Measurements from ENCODE around the gene PHACTR1.

PHACTR1 gene

DNA sequence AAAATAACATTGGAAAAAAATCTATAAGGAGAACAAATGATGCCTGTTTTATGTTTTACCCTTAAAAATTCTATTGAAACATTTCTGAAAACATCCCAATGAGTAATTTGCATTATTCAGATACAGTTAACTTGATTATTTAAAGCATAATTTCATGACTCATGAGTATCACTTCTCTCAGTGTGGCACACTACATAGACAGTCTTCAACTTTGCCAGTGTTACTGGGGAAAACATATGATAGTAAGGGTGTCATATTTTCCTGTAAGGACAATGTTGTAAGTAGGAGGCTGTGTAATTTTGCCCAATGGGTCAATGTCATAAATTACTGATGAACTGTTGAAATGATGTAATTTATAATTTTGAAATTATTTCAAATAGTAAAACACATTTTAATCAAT lies 125.5 kb downstream of the PHACTR1 start:
- H3K9me3 ChIP-seq (ENCODE audit: insufficient read depth, low read length): no peaks in the 10 kb centered on the region
- H3K36me3 ChIP-seq (replicated peaks; ENCODE audit: low read depth, low read length): no peaks in the 10 kb centered on the region
- H3K27me3 ChIP-seq (ENCODE audit: low read depth, low read length): no peaks in the 10 kb centered on the region

DNA sequence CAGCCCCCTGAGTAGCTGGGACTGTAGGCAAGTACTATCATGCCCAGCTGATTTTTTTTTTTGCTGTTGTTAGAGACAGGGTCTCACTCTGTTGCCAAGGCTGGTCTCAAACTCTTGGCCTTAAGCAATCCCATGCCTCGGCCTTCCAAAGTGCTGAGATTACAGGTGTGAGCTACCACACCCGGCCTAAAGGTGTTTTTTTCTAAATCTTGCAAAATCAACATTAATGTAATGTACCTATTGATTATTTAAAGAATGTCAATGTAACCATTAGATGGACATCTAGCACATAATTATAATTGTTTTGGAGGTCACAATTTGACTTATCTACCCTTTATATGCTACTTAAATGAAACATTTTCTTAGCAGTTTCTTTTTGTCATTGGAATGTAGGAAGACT lies 126.1 kb downstream of the PHACTR1 start:
- H3K9me3 ChIP-seq (ENCODE audit: insufficient read depth, low read length): no peaks in the 10 kb centered on the region
- H3K79me2 ChIP-seq (ENCODE audit: low read length): no peaks in the 10 kb centered on the region
- no peaks in the 10 kb centered on the region for H3K27me3 ChIP-seq (ENCODE audit: low read depth, low read length)
- TF ChIP-seq, protein P1, sequence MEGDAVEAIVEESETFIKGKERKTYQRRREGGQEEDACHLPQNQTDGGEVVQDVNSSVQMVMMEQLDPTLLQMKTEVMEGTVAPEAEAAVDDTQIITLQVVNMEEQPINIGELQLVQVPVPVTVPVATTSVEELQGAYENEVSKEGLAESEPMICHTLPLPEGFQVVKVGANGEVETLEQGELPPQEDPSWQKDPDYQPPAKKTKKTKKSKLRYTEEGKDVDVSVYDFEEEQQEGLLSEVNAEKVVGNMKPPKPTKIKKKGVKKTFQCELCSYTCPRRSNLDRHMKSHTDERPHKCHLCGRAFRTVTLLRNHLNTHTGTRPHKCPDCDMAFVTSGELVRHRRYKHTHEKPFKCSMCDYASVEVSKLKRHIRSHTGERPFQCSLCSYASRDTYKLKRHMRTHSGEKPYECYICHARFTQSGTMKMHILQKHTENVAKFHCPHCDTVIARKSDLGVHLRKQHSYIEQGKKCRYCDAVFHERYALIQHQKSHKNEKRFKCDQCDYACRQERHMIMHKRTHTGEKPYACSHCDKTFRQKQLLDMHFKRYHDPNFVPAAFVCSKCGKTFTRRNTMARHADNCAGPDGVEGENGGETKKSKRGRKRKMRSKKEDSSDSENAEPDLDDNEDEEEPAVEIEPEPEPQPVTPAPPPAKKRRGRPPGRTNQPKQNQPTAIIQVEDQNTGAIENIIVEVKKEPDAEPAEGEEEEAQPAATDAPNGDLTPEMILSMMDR (IDR thresholded peaks at IDR 0.05; ENCODE audit: low read depth, low read length): no peak
- no peak for TF ChIP-seq EZH2phosphoT487 (IDR thresholded peaks at IDR 0.05; ENCODE audit: low read depth)
- no peak overlapping the region for H2AFZ ChIP-seq (ENCODE audit: low read depth, low read length)
- no peaks in the 10 kb centered on the region for H4K20me1 ChIP-seq (ENCODE audit: insufficient read depth, low read length)
- no peak overlapping the region for H3K27ac ChIP-seq (ENCODE audit: low read length)
- no peak overlapping the region for H3K9ac ChIP-seq (ENCODE audit: low read length)
- no peak overlapping the region for H3K4me2 ChIP-seq (ENCODE audit: low read length)
- no peaks in the 10 kb centered on the region for H3K4me1 ChIP-seq (ENCODE audit: low read length)
- H3K4me3 ChIP-seq (ENCODE audit: low read length): no peak overlapping the region
- H3K36me3 ChIP-seq (replicated peaks; ENCODE audit: low read depth, low read length): no peaks in the 10 kb centered on the region

More for the DNA sequence above, 125.5 kb downstream of the PHACTR1 start:
- Histone ChIP-seq H3K4me1 (ENCODE audit: low read length) (no peaks in the 10 kb centered on the region), H3K27ac (ENCODE audit: low read length) (no peak overlapping the region), H2AFZ (ENCODE audit: low read depth, low read length) (no peak overlapping the region), H3K4me3 (ENCODE audit: low read length) (no peak overlapping the region), H3K4me2 (ENCODE audit: low read length) (no peak overlapping the region), H4K20me1 (ENCODE audit: insufficient read depth, low read length) (no peaks in the 10 kb centered on the region), H3K79me2 (ENCODE audit: low read length) (no peaks in the 10 kb centered on the region), H3K9ac (ENCODE audit: low read length) (no peak overlapping the region)
- no peak for TF ChIP-seq EZH2phosphoT487 (IDR thresholded peaks at IDR 0.05; ENCODE audit: low read depth)
- TF ChIP-seq, protein P1 (IDR thresholded peaks at IDR 0.05; ENCODE audit: low read depth, low read length): no peak

DNA sequence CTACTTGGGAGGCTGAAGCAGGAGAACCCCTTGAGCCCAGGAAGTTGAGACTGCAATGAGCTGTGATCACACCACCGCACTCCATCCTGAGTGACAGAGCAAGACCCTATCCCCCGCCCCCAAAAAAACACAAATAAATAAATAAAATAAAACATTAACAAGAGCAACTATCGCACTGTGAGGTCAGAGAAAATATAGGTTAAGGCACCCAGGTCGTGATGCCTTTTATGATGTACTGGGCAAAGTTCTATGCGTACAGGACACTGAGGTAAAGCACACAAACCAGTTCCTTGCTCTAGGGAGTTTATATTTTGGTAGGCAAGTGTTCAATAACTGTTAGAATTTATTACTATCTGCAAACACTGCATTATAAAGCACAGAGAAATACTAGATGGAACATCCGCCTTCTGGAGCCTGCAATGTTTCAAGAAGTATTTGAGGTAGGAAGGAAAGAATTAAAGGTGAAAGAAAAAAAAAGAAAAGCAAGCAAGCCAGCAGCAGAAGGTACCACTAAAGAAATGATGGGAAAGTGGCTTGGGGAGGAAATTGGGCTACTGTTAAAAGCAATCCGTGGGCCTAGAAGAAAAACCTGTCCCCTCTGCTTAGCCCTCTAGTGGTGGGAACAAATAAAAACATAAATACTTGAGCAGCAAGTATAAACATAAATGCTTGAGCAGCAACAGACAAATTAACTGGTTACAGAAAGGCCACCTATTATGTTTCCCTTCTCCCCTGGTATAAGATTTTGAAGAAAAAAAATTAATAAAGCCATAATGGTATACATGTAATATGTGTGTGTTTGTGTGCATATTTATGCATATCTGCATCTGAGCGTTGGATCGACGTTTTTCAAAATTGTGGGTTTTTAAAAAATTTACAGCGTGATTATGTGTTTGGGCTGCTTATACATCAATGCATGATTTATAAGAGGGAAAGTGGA lies 128.0 kb downstream of the PHACTR1 start:
- no peak for TF ChIP-seq EZH2phosphoT487 (IDR thresholded peaks at IDR 0.05; ENCODE audit: low read depth)
- TF ChIP-seq, protein P1 (IDR thresholded peaks at IDR 0.05; ENCODE audit: low read depth, low read length): peak; percentile 43
- H3K27ac ChIP-seq (ENCODE audit: low read length): no peak overlapping the region
- no peaks in the 10 kb centered on the region for H3K9me3 ChIP-seq (ENCODE audit: insufficient read depth, low read length)
- no peaks in the 10 kb centered on the region for H4K20me1 ChIP-seq (ENCODE audit: insufficient read depth, low read length)
- no peak overlapping the region for H2AFZ ChIP-seq (ENCODE audit: low read depth, low read length)
- H3K79me2 ChIP-seq (ENCODE audit: low read length): no peaks in the 10 kb centered on the region
- H3K27me3 ChIP-seq (ENCODE audit: low read depth, low read length): 0 out of 2 replicates have a peak, but pooled peaks cover 3% of the 10 kb centered on the region
- H3K36me3 ChIP-seq (replicated peaks; ENCODE audit: low read depth, low read length): no peaks in the 10 kb centered on the region
- no peak overlapping the region for H3K4me3 ChIP-seq (ENCODE audit: low read length)
- no peaks in the 10 kb centered on the region for H3K4me1 ChIP-seq (ENCODE audit: low read length)
- no peak overlapping the region for H3K9ac ChIP-seq (ENCODE audit: low read length)
- H3K4me2 ChIP-seq (ENCODE audit: low read length): no peak overlapping the region

DNA sequence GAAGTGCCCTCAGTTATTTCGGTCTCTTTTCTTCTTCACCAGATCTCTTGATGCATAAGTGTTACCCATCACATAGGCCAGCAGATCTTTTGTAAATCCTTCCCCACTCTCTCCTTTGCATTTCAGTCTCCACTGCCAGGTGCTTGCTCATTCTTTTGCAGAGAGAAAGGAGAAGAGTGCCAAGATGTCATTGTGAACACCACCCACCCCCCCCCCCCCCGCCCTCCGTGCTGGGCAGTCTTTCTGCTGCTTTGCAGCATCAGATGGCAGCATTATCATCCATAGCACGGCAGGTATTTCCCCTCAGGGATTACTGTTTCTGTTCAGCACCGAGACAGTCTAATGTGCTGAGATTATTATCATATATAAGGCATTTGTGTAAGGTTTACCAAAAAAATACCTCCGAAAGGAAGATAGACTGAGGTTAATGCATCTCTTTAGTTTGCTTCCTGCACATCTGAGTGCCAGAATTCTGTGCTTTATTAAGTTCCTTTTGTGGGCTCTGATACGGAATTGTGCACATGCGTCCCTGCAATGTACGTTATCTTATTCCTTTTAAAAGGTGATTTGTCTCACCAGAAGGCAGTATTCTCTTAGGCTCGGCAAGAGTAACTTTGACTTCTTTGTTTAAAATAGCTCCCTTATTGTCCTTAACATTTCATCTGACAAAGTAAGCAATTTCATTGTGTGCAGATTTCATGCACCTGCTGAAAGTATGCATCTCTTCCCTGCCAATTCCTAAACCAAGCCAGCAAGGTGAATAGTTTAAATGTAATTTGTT lies 128.8 kb downstream of the PHACTR1 start:
- Histone ChIP-seq H3K27me3 (ENCODE audit: low read depth, low read length) (0 out of 2 replicates have a peak, but pooled peaks cover 3% of the 10 kb centered on the region), H3K9me3 (ENCODE audit: insufficient read depth, low read length) (no peaks in the 10 kb centered on the region), H3K9ac (ENCODE audit: low read length) (no peak overlapping the region), H3K4me2 (ENCODE audit: low read length) (no peak overlapping the region), H3K27ac (ENCODE audit: low read length) (no peak overlapping the region), H3K4me3 (ENCODE audit: low read length) (no peak overlapping the region), H4K20me1 (ENCODE audit: insufficient read depth, low read length) (no peaks in the 10 kb centered on the region), H3K36me3 (replicated peaks; ENCODE audit: low read depth, low read length) (no peaks in the 10 kb centered on the region), H2AFZ (ENCODE audit: low read depth, low read length) (no peak overlapping the region), H3K79me2 (ENCODE audit: low read length) (no peaks in the 10 kb centered on the region), H3K4me1 (ENCODE audit: low read length) (no peaks in the 10 kb centered on the region)
- TF ChIP-seq, protein P1 (IDR thresholded peaks at IDR 0.05; ENCODE audit: low read depth, low read length): no peak
- TF ChIP-seq EZH2phosphoT487 (IDR thresholded peaks at IDR 0.05; ENCODE audit: low read depth): no peak

Measured in OCI-LY3 (cell line).